ENCODE results near the gene ARMH2.

DNA sequence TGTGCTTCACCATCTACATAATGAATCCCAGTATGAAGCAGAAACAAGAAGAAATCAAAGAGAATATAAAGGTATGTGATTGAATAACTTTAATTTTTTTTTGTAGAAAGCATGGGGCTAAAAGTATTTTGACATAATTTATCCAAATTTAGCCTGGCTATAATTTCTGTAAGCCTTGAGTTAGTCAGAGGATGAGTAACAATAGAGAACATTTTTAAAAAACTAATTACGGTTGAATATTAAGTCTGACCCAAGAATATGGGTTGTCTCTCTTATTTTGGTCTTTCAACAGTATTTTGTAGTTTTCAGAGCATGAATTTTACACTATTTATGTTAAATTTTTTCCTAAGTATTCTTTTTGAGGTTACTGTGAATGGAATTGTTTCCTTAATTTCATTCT, 21.5 kb downstream of the ARMH2 start:
- TF ChIP-seq CTCF (IDR thresholded peaks at IDR 0.05; ENCODE audit: insufficient read depth, low read depth, low read length) (no peak), EZH2 (IDR thresholded peaks at IDR 0.05; ENCODE audit: insufficient read depth, low read length) (no peak)
